Tibial nerve (tissue), 4 donors: Measurements from ENCODE around the gene DUSP28. TPM values are rescaled to one million over a fixed set of nuclear protein-coding genes. Genes with fewer than 3 reads are reported as not detected.

Experiments
- DNase-seq, 2 donors: peaks; one replicate each; pipeline ENCODE4 v3.0.0-alpha.2; 2019; ENCODE audit warnings: low spot score in 2 of 2
- H3K27ac ChIP-seq, 4 donors: fragments of 200-600 bp; sonication (generic) in 3 of 4; one replicate each; pipeline ENCODE4 v1.5.1; 2017 to 2019; ENCODE audit warnings: mild to moderate bottlenecking in 1 of 4
- H3K27me3 ChIP-seq, 2 donors: fragments of 200-600 bp; sonication (generic) in 1 of 2; one replicate each; pipeline versions ENCODE4 v1.5.1 to v1.6.0; 2017 to 2019
- H3K36me3 ChIP-seq, 3 donors: fragments of 200-600 bp; sonication (generic); one replicate each; pipeline ENCODE4 v1.5.1; 2018 to 2019
- H3K4me1 ChIP-seq, 4 donors: fragments of 200-600 bp; sonication (generic) in 3 of 4; one replicate each; pipeline ENCODE4 v1.5.1; 2017 to 2019
- H3K4me3 ChIP-seq, 4 donors: fragments of 200-600 bp; sonication (generic) in 3 of 4; one replicate each; pipeline ENCODE4 v1.5.1; 2017 to 2019; ENCODE audit warnings: mild to moderate bottlenecking in 1 of 4, moderate library complexity in 1 of 4
- H3K9me3 ChIP-seq, 4 donors: fragments of 200-600 bp; sonication (generic) in 3 of 4; one replicate each; pipeline ENCODE4 v1.5.1; 2017 to 2019
- EP300 ChIP-seq, 2 donors: sonication (generic); formaldehyde crosslinking; IDR thresholded peaks; one replicate each; pipeline ENCODE4 v1.6.1; 2017; ENCODE audit warnings: antibody characterized with exemption in 2 of 2, mild to moderate bottlenecking in 1 of 2
- POLR2A ChIP-seq, 2 donors: fragments of 450-650 bp; IDR thresholded peaks; one replicate each; pipeline ENCODE4 v1.6.1; 2017; ENCODE audit warnings: antibody characterized with exemption in 2 of 2, mild to moderate bottlenecking in 2 of 2, moderate library complexity in 2 of 2
- WGBS, 2 donors: methylation state at CpG; one replicate each; pipeline ENCODE4 v1.1.5; 2018; 5-methylcytosine and 5-hydroxymethylcytosine counted together
- total RNA-seq, 4 donors: library from RNA; depleted of rRNA; stranded (reverse); fragments of >200 nt; gene quantifications; one replicate each; pipeline ENCODE4 v1.1.0, GENCODE V29; 2016
- TF ChIP-seq, protein P1 (sequence below), 5 experiments: fragments of 200-600 bp in 3 of 5; fragments of 450-650 bp in 2 of 5; sonication (generic) in 3 of 5; IDR thresholded peaks; one replicate each; pipeline ENCODE4 v1.5.1; 2016 to 2019; ENCODE audit warnings: antibody characterized with exemption in 5 of 5, mild to moderate bottlenecking in 3 of 5, moderate library complexity in 2 of 5

The DUSP28 gene
- total RNA-seq, 4 donors from 2014 or later, result 4.5 to 16.1 (median 7.2) TPM

DNA sequence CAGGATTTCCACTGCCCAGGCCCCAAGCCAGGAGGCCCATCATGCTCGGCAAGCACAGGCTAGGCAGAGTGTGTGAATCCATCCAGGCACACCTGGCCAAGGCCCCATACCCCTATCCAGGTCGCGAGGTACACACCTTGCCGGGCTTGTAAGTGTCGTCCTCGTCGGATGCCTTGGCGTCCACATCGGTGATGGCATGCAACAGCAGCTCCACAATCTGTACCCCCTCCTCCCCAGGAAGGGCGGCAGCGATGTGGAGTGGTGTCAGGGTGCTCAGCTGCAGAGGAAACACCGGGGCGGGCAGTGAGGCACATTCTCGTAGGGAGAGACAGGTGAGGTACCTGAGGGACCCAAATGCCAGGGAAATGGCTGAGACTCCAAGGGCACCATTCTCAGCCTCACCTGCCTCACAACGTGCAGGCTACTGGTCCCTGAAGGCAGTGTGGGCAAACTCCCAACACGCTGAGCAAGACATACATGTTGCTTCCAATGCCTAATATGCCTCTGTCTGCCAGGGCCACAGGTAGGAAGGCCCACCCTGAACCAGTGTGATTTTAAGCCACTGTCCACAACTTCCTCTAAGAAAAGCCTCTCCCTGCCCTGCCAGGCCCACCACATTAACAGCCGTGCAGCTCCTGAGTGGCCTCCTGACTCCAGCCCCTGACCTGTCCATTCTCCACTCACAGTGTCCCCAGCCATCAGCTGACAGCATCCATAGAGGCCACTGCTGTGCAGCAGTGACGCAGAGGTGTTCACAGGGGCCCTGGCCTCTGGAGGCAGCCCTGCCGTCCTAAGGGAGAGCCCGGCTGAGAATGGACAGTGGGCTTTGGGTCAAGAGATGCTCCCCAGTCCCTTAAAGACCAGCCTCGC lies 47.3 kb upstream of the DUSP28 start:
- 95 to 96% methylated on average over 20 to 21 of the region's 21 CpGs for WGBS, 2 donors
- Histone ChIP-seq H3K27me3 (no peaks in the 10 kb centered on the region), H3K36me3 (peaks cover 0 to 47% (median 0%) of the 10 kb centered on the region in 3 donors), H3K4me3 (no peak overlapping the region), H3K4me1 (peaks cover 0 to 6% (median 0%) of the 10 kb centered on the region in 4 donors), H3K27ac (no peak overlapping the region), H3K9me3 (no peaks in the 10 kb centered on the region)
- TF ChIP-seq EP300 (IDR thresholded peaks at IDR 0.05), result no peak
- TF ChIP-seq POLR2A (IDR thresholded peaks at IDR 0.05), result no peak
- TF ChIP-seq, protein P1, sequence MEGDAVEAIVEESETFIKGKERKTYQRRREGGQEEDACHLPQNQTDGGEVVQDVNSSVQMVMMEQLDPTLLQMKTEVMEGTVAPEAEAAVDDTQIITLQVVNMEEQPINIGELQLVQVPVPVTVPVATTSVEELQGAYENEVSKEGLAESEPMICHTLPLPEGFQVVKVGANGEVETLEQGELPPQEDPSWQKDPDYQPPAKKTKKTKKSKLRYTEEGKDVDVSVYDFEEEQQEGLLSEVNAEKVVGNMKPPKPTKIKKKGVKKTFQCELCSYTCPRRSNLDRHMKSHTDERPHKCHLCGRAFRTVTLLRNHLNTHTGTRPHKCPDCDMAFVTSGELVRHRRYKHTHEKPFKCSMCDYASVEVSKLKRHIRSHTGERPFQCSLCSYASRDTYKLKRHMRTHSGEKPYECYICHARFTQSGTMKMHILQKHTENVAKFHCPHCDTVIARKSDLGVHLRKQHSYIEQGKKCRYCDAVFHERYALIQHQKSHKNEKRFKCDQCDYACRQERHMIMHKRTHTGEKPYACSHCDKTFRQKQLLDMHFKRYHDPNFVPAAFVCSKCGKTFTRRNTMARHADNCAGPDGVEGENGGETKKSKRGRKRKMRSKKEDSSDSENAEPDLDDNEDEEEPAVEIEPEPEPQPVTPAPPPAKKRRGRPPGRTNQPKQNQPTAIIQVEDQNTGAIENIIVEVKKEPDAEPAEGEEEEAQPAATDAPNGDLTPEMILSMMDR (IDR thresholded peaks at IDR 0.05), result no peak
- no peak for DNase-seq

DNA sequence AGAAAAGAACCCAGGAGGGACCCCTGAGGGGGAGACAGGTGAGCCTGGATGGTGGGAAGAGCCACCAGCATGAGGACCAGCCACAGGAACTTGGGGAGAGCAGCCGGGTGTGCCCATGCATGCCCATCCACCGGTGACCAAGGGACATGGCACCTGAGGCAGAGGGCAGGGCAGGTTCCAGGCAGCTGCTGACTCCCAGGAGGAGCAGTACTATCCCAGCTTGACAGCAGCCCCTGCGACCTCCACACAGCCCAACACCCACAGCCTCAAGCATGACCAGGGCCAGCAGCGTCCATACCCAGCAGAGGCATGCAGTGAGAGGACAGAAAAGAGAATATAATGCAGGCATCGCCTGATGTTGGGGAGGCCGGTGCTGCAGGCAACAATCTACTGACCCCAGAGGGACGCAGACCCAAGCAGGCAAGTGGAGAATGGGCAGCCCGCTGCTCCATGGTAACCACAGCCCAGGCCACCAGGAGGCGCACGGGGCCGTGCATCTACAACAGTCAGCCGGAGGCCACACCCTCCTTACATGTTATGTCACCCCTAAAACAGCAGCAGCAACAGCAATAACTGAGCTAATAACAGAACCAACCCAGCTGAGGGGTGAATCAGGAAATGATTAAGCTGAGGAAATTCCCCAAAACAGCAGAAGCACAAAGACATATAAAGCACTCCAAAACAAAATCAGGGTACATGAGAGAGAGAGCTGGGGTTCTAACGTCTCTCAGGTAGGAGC lies 46.4 kb upstream of the DUSP28 start:
- Histone ChIP-seq H3K36me3 (peaks cover 0 to 40% (median 0%) of the 10 kb centered on the region in 3 donors), H3K4me3 (no peak overlapping the region), H3K9me3 (no peaks in the 10 kb centered on the region), H3K27me3 (no peaks in the 10 kb centered on the region), H3K27ac (no peak overlapping the region), H3K4me1 (peaks cover 0 to 6% (median 0%) of the 10 kb centered on the region in 4 donors)
- TF ChIP-seq, protein P1 (IDR thresholded peaks at IDR 0.05), result peak; percentile 59 to 80 (median 72)
- no peak for TF ChIP-seq POLR2A (IDR thresholded peaks at IDR 0.05)
- peak; percentile 64 to 85 for DNase-seq
- 31 to 40% methylated on average over 12 to 13 of the region's 13 CpGs for WGBS, 2 donors

DNA sequence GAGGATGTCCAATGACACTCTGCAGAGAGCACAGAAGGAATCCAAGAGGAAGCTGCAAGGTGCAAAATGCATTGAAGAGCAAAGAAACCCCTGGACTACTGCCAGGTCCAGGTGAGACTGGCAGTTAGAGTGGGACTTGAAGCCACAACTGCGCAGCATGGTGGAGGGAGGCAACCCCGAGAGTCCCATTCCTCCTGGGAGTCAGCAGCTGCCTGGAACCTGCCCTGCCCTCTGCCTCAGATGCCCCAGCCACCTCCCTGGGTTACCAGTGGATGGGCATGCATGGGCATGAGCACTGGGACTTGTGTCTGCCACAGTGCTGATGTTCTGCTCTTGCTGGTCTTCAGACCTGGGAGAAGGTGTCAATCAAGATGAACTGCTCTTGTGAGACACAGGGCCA lies 45.5 kb upstream of the DUSP28 start:
- TF ChIP-seq EP300 (IDR thresholded peaks at IDR 0.05) (no peak), POLR2A (IDR thresholded peaks at IDR 0.05) (no peak)
- TF ChIP-seq, protein P1 (IDR thresholded peaks at IDR 0.05), result no peak
- H3K36me3 ChIP-seq, result peaks cover 0 to 31% (median 0%) of the 10 kb centered on the region in 3 donors
- H3K27ac ChIP-seq, result no peak overlapping the region
- no peak for DNase-seq
- 89 to 93% methylated on average over 2 of the region's 2 CpGs for WGBS, 2 donors
- H3K9me3 ChIP-seq, result no peaks in the 10 kb centered on the region
- H3K27me3 ChIP-seq, result no peaks in the 10 kb centered on the region
- no peak overlapping the region for H3K4me3 ChIP-seq
- H3K4me1 ChIP-seq, result peaks cover 0 to 11% (median 0%) of the 10 kb centered on the region in 4 donors

DNA sequence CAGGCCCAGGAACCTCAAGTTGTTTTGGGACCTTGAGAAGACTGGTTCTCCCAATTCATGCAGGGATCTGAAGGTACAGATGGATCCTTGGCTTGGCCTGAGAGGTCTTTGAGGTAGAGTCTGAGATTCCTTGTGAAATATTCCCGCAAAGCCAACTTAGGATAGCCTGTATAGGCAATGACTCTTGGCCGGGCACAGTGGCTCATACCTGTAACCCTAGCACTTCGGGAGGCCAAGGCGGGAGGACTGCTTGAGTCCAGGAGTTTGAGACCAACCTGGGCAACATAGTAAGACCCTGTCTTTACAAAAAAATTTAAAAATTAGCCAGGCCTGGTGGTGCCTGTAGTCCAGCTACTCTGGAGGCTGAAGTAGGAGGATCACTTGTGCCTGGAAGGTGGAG lies 42.8 kb upstream of the DUSP28 start:
- DNase-seq, result no peak
- peaks cover 0 to 13% (median 3%) of the 10 kb centered on the region in 3 donors for H3K36me3 ChIP-seq
- H3K27me3 ChIP-seq, result peaks cover 0 to 11% of the 10 kb centered on the region in 2 donors
- TF ChIP-seq, protein P1 (IDR thresholded peaks at IDR 0.05), result no peak
- no peak for TF ChIP-seq EP300 (IDR thresholded peaks at IDR 0.05)
- no peak for TF ChIP-seq POLR2A (IDR thresholded peaks at IDR 0.05)
- H3K4me3 ChIP-seq, result no peak overlapping the region
- H3K9me3 ChIP-seq, result no peaks in the 10 kb centered on the region
- peaks cover 0 to 21% (median 0%) of the 10 kb centered on the region in 4 donors for H3K4me1 ChIP-seq
- 97 to 100% methylated on average over 3 to 4 of the region's 4 CpGs for WGBS, 2 donors
- no peak overlapping the region for H3K27ac ChIP-seq
